Prostate gland (tissue), 2 donors: ENCODE measurements around the gene CDKN2C.

Source experiments
- CTCF ChIP-seq, 4 experiments: fragments of 200-600 bp in 2 of 4; fragments of 450-650 bp in 2 of 4; sonication (generic) in 2 of 4; IDR thresholded peaks; 1 replicate in 3 of 4; 2 replicates in 1 of 4; pipeline ENCODE4 v1.5.1; 2016 to 2019; ENCODE audit warnings: antibody characterized with exemption in 4 of 4, mild to moderate bottlenecking in 2 of 4, moderate library complexity in 2 of 4
- POLR2A ChIP-seq: fragments of 450-650 bp; IDR thresholded peaks from one replicate; pipeline ENCODE4 v1.6.1; 2016; ENCODE audit warnings: antibody characterized with exemption, mild to moderate bottlenecking
- POLR2AphosphoS5 ChIP-seq: sonication (generic); formaldehyde crosslinking; IDR thresholded peaks from one replicate; pipeline ENCODE4 v1.6.1; 2017; ENCODE audit warnings: antibody characterized with exemption

DNA sequence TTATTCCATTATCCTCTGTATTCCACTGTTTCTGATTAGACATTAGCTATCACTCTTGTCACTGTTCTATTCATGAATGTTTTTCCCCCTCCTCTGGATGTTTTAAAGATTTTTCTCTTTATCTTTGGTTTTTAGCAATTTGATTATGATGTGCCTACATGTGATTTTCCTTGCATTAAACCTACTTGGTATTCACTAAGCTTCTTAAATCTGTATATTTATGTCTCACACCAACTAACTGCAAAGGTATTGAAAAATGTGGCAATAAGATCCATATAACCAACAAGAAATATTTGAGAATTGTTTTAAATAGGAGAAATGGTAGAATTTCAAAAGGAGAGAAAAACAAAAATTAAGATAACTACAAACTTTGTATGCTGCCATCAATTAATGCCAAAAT, 35.2 kb upstream of the CDKN2C start:
- no peak for TF ChIP-seq POLR2AphosphoS5
- TF ChIP-seq POLR2A, result no peak
- TF ChIP-seq CTCF (IDR thresholded peaks at IDR 0.05), result no peak
